Urinary bladder (tissue), 4 donors: Measurements from ENCODE around the gene GMEB2. TPM values are rescaled to one million over a fixed set of nuclear protein-coding genes. Genes with fewer than 3 reads are reported as not detected.
"Not testable (repeated sequence)": the region's sequence is repeated elsewhere in the genome, so short reads cannot be mapped to it uniquely, and the experiment has no call there.

Experiments used
- DNase-seq: peaks from one replicate; pipeline ENCODE4 v3.0.0-alpha.2; 2015; ENCODE audit errors: extremely low spot score
- H3K27ac ChIP-seq: one replicate; pipeline ENCODE4 v1.5.1; 2013; ENCODE audit warnings: low read depth, mild to moderate bottlenecking, moderate library complexity
- H3K36me3 ChIP-seq: one replicate; pipeline ENCODE4 v1.6.1; 2013; ENCODE audit warnings: mild to moderate bottlenecking, moderate library complexity; ENCODE audit not compliant: insufficient read depth
- H3K4me1 ChIP-seq: one replicate; pipeline ENCODE4 v1.6.1; 2013; ENCODE audit warnings: mild to moderate bottlenecking, moderate library complexity; ENCODE audit not compliant: insufficient read depth
- H3K4me3 ChIP-seq: one replicate; pipeline ENCODE4 v1.5.1; 2013; ENCODE audit warnings: low read depth, low read length
- WGBS: extraction: QIAGEN DNeasy Blood & Tissue Kit; methylation state at CpG from one replicate; pipeline ENCODE4 v1.1.7; 2013; 5-methylcytosine and 5-hydroxymethylcytosine counted together
- polyA plus RNA-seq: library from polyadenylated mRNA; stranded (reverse); fragments of 200-250 nt; gene quantifications from one replicate; pipeline ENCODE4 v1.2.3, GENCODE V29; 2013
- total RNA-seq: library from RNA; depleted of rRNA; stranded (reverse); fragments of >200 nt; gene quantifications from one replicate; pipeline ENCODE4 v1.2.3, GENCODE V29; 2014
- donor health status: healthy with polysubstance abuse.
- donor health status: healthy.

Gene GMEB2
- total and polyA plus RNA-seq, 2 donors: 7.7 to 12.1 TPM

- WGBS: 82% methylated on average over 7 of the region's 7 CpGs
- no peak overlapping the region for H3K27ac ChIP-seq
- H3K4me1 ChIP-seq: no peaks in the 10 kb centered on the region
- H3K4me3 ChIP-seq: no peak overlapping the region
- no peaks in the 10 kb centered on the region for H3K36me3 ChIP-seq
- no peak for DNase-seq
These were observed 50.6 kb downstream of the GMEB2 start for GRCh38 chr20:63576311-63576710.

- H3K4me3 ChIP-seq: no peak overlapping the region
- 67% methylated on average over 28 of the region's 28 CpGs for WGBS
- DNase-seq: no peak
- H3K4me1 ChIP-seq: no peaks in the 10 kb centered on the region
- H3K27ac ChIP-seq: no peak overlapping the region
- no peaks in the 10 kb centered on the region for H3K36me3 ChIP-seq
These were observed 51.8 kb downstream of the GMEB2 start for GRCh38 chr20:63574829-63575743.

- DNase-seq: no peak
- Histone ChIP-seq H3K4me3 (peak within 1 kb of the TSS; percentile 90), H3K36me3 (no peaks in the 10 kb centered on the region), H3K27ac (peak within 1 kb of the TSS; percentile 3), H3K4me1 (no peaks in the 10 kb centered on the region)
- 7% methylated on average over 40 of the region's 40 CpGs for WGBS
These were observed 52.6 kb downstream of the GMEB2 start, which contains the start of gene HELZ2 for GRCh38 chr20:63574156-63574828. Gene HELZ2 (minus strand): TSS chr20:63574239. CDS start chr20:63572385, 1,854 bp downstream.

GRCh38 chr20:63573647-63574131, 53.2 kb downstream of the GMEB2 start:
- no peak for DNase-seq
- no peaks in the 10 kb centered on the region for H3K4me1 ChIP-seq
- 4% methylated on average over 24 of the region's 24 CpGs for WGBS
- H3K27ac ChIP-seq: no peak overlapping the region
- no peaks in the 10 kb centered on the region for H3K36me3 ChIP-seq
- peak overlapping the region; percentile 90 for H3K4me3 ChIP-seq

- Histone ChIP-seq H3K4me1 (no peaks in the 10 kb centered on the region), H3K4me3 (peak overlapping the region; percentile 90), H3K36me3 (no peaks in the 10 kb centered on the region), H3K27ac (no peak overlapping the region)
- WGBS: 91% methylated on average over 34 of the region's 34 CpGs
- DNase-seq: no peak
These were observed 53.9 kb downstream of the GMEB2 start for GRCh38 chr20:63572788-63573646.

- Histone ChIP-seq H3K4me1 (no peaks in the 10 kb centered on the region), H3K36me3 (no peaks in the 10 kb centered on the region), H3K27ac (no peak overlapping the region), H3K4me3 (no peak overlapping the region)
- no peak for DNase-seq
- 94% methylated on average over 48 of the region's 48 CpGs for WGBS
These were observed 54.7 kb downstream of the GMEB2 start for GRCh38 chr20:63572071-63572787.

GRCh38 chr20:63571087-63571478, 55.8 kb downstream of the GMEB2 start:
- 68% methylated on average over 8 of the region's 11 CpGs for WGBS
- not testable (repeated sequence) for DNase-seq, H3K36me3 ChIP-seq, H3K4me3 ChIP-seq, H3K4me1 ChIP-seq, H3K27ac ChIP-seq

GRCh38 chr20:63570281-63571086, 56.4 kb downstream of the GMEB2 start:
- no peak overlapping the region for H3K4me3 ChIP-seq
- H3K27ac ChIP-seq: no peak overlapping the region
- H3K4me1 ChIP-seq: no peaks in the 10 kb centered on the region
- no peaks in the 10 kb centered on the region for H3K36me3 ChIP-seq
- WGBS: 90% methylated on average over 28 of the region's 28 CpGs
- DNase-seq: no peak

- WGBS: 88% methylated on average over 46 of the region's 46 CpGs
- Histone ChIP-seq H3K36me3 (no peaks in the 10 kb centered on the region), H3K4me1 (no peaks in the 10 kb centered on the region), H3K27ac (no peak overlapping the region), H3K4me3 (no peak overlapping the region)
- DNase-seq: no peak
These were observed 57.6 kb downstream of the GMEB2 start for GRCh38 chr20:63568986-63569949.

- no peak for DNase-seq
- Histone ChIP-seq H3K4me1 (no peaks in the 10 kb centered on the region), H3K36me3 (no peaks in the 10 kb centered on the region), H3K27ac (no peak overlapping the region), H3K4me3 (no peak overlapping the region)
- 85% methylated on average over 43 of the region's 43 CpGs for WGBS
These were observed 58.5 kb downstream of the GMEB2 start for GRCh38 chr20:63568170-63568981.
